ENCODE measurements around the gene ITSN1.

DNA sequence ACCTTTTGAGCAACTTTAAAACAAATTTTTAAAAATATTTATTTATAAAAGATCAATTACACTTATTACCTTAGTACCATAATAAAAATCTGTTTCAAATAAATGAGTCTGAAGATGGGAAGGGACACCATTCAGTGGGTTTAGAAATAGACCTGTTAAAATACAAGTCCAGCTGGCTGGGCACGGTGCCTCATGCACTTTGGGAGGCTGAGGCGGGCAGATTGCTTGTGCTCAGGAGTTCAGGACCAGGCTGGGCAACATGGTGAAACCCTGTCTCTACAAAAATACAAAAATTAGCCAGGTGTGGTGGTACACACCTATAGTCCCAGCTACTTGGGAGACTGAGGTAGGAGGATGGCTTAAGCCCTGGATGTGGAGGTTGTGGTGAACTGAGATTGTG, 57.0 kb downstream of the ITSN1 start:
- TF ChIP-seq, protein P1, sequence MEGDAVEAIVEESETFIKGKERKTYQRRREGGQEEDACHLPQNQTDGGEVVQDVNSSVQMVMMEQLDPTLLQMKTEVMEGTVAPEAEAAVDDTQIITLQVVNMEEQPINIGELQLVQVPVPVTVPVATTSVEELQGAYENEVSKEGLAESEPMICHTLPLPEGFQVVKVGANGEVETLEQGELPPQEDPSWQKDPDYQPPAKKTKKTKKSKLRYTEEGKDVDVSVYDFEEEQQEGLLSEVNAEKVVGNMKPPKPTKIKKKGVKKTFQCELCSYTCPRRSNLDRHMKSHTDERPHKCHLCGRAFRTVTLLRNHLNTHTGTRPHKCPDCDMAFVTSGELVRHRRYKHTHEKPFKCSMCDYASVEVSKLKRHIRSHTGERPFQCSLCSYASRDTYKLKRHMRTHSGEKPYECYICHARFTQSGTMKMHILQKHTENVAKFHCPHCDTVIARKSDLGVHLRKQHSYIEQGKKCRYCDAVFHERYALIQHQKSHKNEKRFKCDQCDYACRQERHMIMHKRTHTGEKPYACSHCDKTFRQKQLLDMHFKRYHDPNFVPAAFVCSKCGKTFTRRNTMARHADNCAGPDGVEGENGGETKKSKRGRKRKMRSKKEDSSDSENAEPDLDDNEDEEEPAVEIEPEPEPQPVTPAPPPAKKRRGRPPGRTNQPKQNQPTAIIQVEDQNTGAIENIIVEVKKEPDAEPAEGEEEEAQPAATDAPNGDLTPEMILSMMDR (IDR thresholded peaks at IDR 0.05 in 4 of 5, conservative IDR thresholded peaks at IDR 0.05 in 1 of 5): no peak
- no peak for TF ChIP-seq POLR2A (IDR thresholded peaks at IDR 0.05)

Measured in gastrocnemius medialis (tissue), 4 donors.